GM12878 (cell line): Measurements from ENCODE around the gene ASTL. TPM values are rescaled to one million over a fixed set of nuclear protein-coding genes. Genes with fewer than 3 reads are reported as not detected.
"Not testable (repeated sequence)": the region's sequence is repeated elsewhere in the genome, so short reads cannot be mapped to it uniquely, and the experiment has no call there.

ENCODE experiments used
- ATAC-seq: fragments of 200-7000 bp; cut with Tn5 transposase; 3 replicates; pipeline ENCODE4 v1.9.1; 2020; ENCODE audit warnings: mild to moderate bottlenecking, moderate library complexity
- BruUV-seq: library from RNA; stranded (reverse); fragments of 400-500 nt; replicated peaks from 2 replicates; lab custom pipeline; 2021; lab: Mats Ljungman, UMichigan
- CTCF ChIA-PET: fragments of 300-600 bp; sonication (Branson Sonifier 250); formaldehyde crosslinking; extraction: SDS; loops from one replicate; lab custom pipeline; 2021; ENCODE audit warnings: inconsistent platforms; lab: Yijun Ruan, JAX
- POLR2A ChIA-PET: fragments of 350-600 bp; formaldehyde crosslinking; extraction: SDS; loops from one replicate; lab custom pipeline; 2021; ENCODE audit warnings: inconsistent platforms; lab: Charles Lee
- RAD21 ChIA-PET: fragments of 300-600 bp; sonication (Branson Sonifier 250); formaldehyde crosslinking; loops from one replicate; lab custom pipeline; 2023; ENCODE audit warnings: antibody characterized with exemption; ENCODE audit not compliant: unreplicated experiment; lab: Charles Lee
- SMC1A ChIA-PET: fragments of 300-600 bp; sonication (Branson Sonifier 250); formaldehyde crosslinking; loops from one replicate; lab custom pipeline; 2023; ENCODE audit not compliant: unreplicated experiment, uncharacterized antibody; lab: Charles Lee
- DNase-seq: peaks from one replicate; pipeline ENCODE4 v3.0.0-alpha.2; 2011; ENCODE audit warnings: low read depth, low spot score
- FAIRE-seq: peaks from 3 replicates; lab custom pipeline; 2011; peaks lifted over from hg19 to GRCh38; lab: Jason Lieb, UNC
- H2AFZ ChIP-seq: 2 replicates; pipeline ENCODE4 v1.6.0; 2011; ENCODE audit warnings: low read depth, low read length, control low read depth; ENCODE audit not compliant: control insufficient read depth
- H3K27ac ChIP-seq: 2 replicates; pipeline ENCODE4 v1.5.1; 2011; ENCODE audit warnings: control low read depth; ENCODE audit not compliant: control insufficient read depth, insufficient read depth
- H3K27me3 ChIP-seq, 2 experiments: replicated peaks in 1 of 2; 2 replicates each; pipeline versions ENCODE4 v1.6.0 to v1.6.1; 2011; ENCODE audit warnings: low read length in 1 of 2; ENCODE audit not compliant: control insufficient read depth in 2 of 2, insufficient read depth in 2 of 2
- H3K36me3 ChIP-seq, 2 experiments: 2 replicates each; pipeline ENCODE4 v1.5.1; 2011; ENCODE audit warnings: low read length in 1 of 2; ENCODE audit not compliant: control insufficient read depth in 2 of 2, insufficient read depth in 2 of 2
- H3K4me1 ChIP-seq: 2 replicates; pipeline ENCODE4 v1.6.1; 2011; ENCODE audit warnings: mild to moderate bottlenecking, low read length, moderate library complexity, mixed read lengths; ENCODE audit not compliant: control insufficient read depth, insufficient read depth
- H3K4me2 ChIP-seq: 2 replicates; pipeline ENCODE4 v1.6.0; 2011; ENCODE audit warnings: control low read depth; ENCODE audit not compliant: control insufficient read depth, insufficient read depth
- H3K4me3 ChIP-seq: fragments of 200-600 bp; sonication (generic); 2 replicates; pipeline ENCODE4 v1.5.1; 2016
- H3K79me2 ChIP-seq: 2 replicates; pipeline ENCODE4 v1.6.0; 2011; ENCODE audit warnings: low read length; ENCODE audit not compliant: control insufficient read depth, insufficient read depth
- H3K9ac ChIP-seq: 2 replicates; pipeline ENCODE4 v1.8.0; 2011; ENCODE audit warnings: low read length, control low read depth, mixed read lengths; ENCODE audit not compliant: control insufficient read depth, insufficient read depth
- H3K9me3 ChIP-seq: replicated peaks from 3 replicates; pipeline ENCODE4 v1.5.1; 2011; ENCODE audit warnings: mild to moderate bottlenecking, low read length; ENCODE audit not compliant: control insufficient read depth, insufficient read depth
- H4K20me1 ChIP-seq: 2 replicates; pipeline ENCODE4 v1.6.0; 2011; ENCODE audit not compliant: control insufficient read depth, insufficient read depth
- BACH1 ChIP-seq: fragments of 450-650 bp; IDR thresholded peaks from 2 replicates; pipeline ENCODE4 v1.6.1; 2017; ENCODE audit warnings: mild to moderate bottlenecking, borderline replicate concordance
- CHD4 ChIP-seq: fragments of 200-600 bp; sonication (generic); IDR thresholded peaks from 2 replicates; pipeline ENCODE4 v1.6.1; 2016; ENCODE audit warnings: mild to moderate bottlenecking
- HCFC1 ChIP-seq: fragments of 150-350 bp; IDR thresholded peaks from 2 replicates; pipeline ENCODE4 v1.6.1; 2014; ENCODE audit warnings: low read length
- LARP7 ChIP-seq: fragments of 450-650 bp; IDR thresholded peaks from 2 replicates; pipeline ENCODE4 v1.6.1; 2017; ENCODE audit warnings: mild to moderate bottlenecking
- NRF1 ChIP-seq: conservative IDR thresholded peaks from 2 replicates; pipeline ENCODE4 v1.6.1; 2011; ENCODE audit warnings: mild to moderate bottlenecking, low read depth, low read length, improper control_type of control experiment
- RCOR1 ChIP-seq: conservative IDR thresholded peaks from 2 replicates; pipeline ENCODE4 v1.6.1; 2012; ENCODE audit warnings: low read depth, low read length, improper control_type of control experiment
- SREBF1 ChIP-seq: IDR thresholded peaks from 2 replicates; pipeline ENCODE4 v1.6.1; 2012; ENCODE audit warnings: mild to moderate bottlenecking, low read length
- YY1 ChIP-seq: IDR thresholded peaks from 2 replicates; pipeline ENCODE4 v1.6.1; 2011; ENCODE audit warnings: low read depth, mild to moderate bottlenecking, low read length
- WGBS: methylation state at CpG from one replicate; pipeline ENCODE4 v1.1.6; 2016; ENCODE audit warnings: low lambda C conversion rate; ENCODE audit not compliant: insufficient replicate concordance, insufficient coverage; ENCODE audit errors: missing lambda C conversion rate; 5-methylcytosine and 5-hydroxymethylcytosine counted together
- in situ Hi-C: fragments of 300-500 bp; cut with MboI; formaldehyde crosslinking; loops from 9 replicates; pipeline ENCODE4 v1.14.3; 2018; ENCODE audit warnings: mixed read lengths
- intact Hi-C: fragments of 100-400 bp; cut with micrococcal nuclease; formaldehyde crosslinking; loops from one replicate; pipeline ENCODE4 v1.14.2; 2022; ENCODE audit not compliant: unreplicated experiment
- polyA plus RNA-seq, 11 experiments: library from polyadenylated mRNA; depleted of rRNA in 4 of 11; unstranded in 6 of 11; stranded (reverse) in 5 of 11; fragments of >200 nt; fragmentation: Nextera tagmentation in 4 of 11; fragmentation: Illumina TruSeq in 1 of 11; extraction: Ambion mirVana in 4 of 11; extraction: Trizol in 1 of 11; gene quantifications; 1 replicate in 1 of 11; 2 replicates in 10 of 11; pipeline versions ENCODE4 v1.2.1 to v1.2.3, GENCODE V29; 2011 to 2016; ENCODE audit warnings: inconsistent platforms in 2 of 11, missing spikeins in 2 of 11, low read depth in 1 of 11
- total RNA-seq, 4 experiments: library from RNA; depleted of rRNA in 3 of 4; stranded (reverse); fragments of >200 nt in 3 of 4; fragmentation: Illumina TruSeq in 1 of 4; extraction: Trizol in 1 of 4; gene quantifications; 2 replicates each; pipeline versions ENCODE4 v1.2.1 to v1.2.3, GENCODE V29; 2013 to 2021
- TF ChIP-seq, protein P1 (sequence below): fragments of 450-650 bp; formaldehyde crosslinking; IDR thresholded peaks from 2 replicates; pipeline ENCODE4 v1.4.0; 2020; ENCODE audit warnings: mild to moderate bottlenecking, moderate library complexity

Gene ASTL
- total and polyA plus RNA-seq, 10 of the 15 experiments (the other 5 are each of a cell fraction or from before 2014, with no cell fraction given): 0.18 to 1.0 (median 0.38) TPM; not detected in 4

- POLR2A ChIA-PET: interaction anchor here (0.5 kb wide), 1 partner anchor 81 kb away, joined by 3 read pairs; no protein-coding TSS in a partner anchor
- BruUV-seq: no TSS peak
- no peak for FAIRE-seq
- no peak for TF ChIP-seq HCFC1
- TF ChIP-seq YY1: no peak
- TF ChIP-seq, protein P1, sequence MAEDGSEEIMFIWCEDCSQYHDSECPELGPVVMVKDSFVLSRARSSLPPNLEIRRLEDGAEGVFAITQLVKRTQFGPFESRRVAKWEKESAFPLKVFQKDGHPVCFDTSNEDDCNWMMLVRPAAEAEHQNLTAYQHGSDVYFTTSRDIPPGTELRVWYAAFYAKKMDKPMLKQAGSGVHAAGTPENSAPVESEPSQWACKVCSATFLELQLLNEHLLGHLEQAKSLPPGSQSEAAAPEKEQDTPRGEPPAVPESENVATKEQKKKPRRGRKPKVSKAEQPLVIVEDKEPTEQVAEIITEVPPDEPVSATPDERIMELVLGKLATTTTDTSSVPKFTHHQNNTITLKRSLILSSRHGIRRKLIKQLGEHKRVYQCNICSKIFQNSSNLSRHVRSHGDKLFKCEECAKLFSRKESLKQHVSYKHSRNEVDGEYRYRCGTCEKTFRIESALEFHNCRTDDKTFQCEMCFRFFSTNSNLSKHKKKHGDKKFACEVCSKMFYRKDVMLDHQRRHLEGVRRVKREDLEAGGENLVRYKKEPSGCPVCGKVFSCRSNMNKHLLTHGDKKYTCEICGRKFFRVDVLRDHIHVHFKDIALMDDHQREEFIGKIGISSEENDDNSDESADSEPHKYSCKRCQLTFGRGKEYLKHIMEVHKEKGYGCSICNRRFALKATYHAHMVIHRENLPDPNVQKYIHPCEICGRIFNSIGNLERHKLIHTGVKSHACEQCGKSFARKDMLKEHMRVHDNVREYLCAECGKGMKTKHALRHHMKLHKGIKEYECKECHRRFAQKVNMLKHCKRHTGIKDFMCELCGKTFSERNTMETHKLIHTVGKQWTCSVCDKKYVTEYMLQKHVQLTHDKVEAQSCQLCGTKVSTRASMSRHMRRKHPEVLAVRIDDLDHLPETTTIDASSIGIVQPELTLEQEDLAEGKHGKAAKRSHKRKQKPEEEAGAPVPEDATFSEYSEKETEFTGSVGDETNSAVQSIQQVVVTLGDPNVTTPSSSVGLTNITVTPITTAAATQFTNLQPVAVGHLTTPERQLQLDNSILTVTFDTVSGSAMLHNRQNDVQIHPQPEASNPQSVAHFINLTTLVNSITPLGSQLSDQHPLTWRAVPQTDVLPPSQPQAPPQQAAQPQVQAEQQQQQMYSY (CRISPR knock-in tag): no peak
- no peak for TF ChIP-seq CHD4
- TF ChIP-seq RCOR1: no peak
- no peak for TF ChIP-seq BACH1
- TF ChIP-seq SREBF1: no peak
- TF ChIP-seq LARP7: no peak
- TF ChIP-seq NRF1: no peak
- TF ChIP-seq, all 136 proteins: peak for 0
- H3K36me3 ChIP-seq: no peaks in the 10 kb centered on the region
- no peak overlapping the region for H3K4me2 ChIP-seq
- no peak overlapping the region for H2AFZ ChIP-seq
- WGBS: 52% methylated on average over 11 of the region's 12 CpGs
- no peak overlapping the region for H3K9ac ChIP-seq
- RAD21 ChIA-PET: no interaction called here
- no peaks in the 10 kb centered on the region for H4K20me1 ChIP-seq
- DNase-seq (no peak), ATAC-seq (no peak)
- no peaks in the 10 kb centered on the region for H3K4me1 ChIP-seq
- CTCF ChIA-PET: no interaction called here
- in situ Hi-C loops: no loop called here
- H3K27me3 ChIP-seq: no peaks in the 10 kb centered on the region; a peak in 1 of 4 replicates
- SMC1A ChIA-PET: no interaction called here
- H3K9me3 ChIP-seq: no peaks in the 10 kb centered on the region
- H3K79me2 ChIP-seq: no peaks in the 10 kb centered on the region
- no peak overlapping the region for H3K4me3 ChIP-seq
- no peak overlapping the region for H3K27ac ChIP-seq
- intact Hi-C loops: no loop called here
Measured at GRCh38 chr2:96085541-96086355, 52.6 kb downstream of the ASTL start.

DNA sequence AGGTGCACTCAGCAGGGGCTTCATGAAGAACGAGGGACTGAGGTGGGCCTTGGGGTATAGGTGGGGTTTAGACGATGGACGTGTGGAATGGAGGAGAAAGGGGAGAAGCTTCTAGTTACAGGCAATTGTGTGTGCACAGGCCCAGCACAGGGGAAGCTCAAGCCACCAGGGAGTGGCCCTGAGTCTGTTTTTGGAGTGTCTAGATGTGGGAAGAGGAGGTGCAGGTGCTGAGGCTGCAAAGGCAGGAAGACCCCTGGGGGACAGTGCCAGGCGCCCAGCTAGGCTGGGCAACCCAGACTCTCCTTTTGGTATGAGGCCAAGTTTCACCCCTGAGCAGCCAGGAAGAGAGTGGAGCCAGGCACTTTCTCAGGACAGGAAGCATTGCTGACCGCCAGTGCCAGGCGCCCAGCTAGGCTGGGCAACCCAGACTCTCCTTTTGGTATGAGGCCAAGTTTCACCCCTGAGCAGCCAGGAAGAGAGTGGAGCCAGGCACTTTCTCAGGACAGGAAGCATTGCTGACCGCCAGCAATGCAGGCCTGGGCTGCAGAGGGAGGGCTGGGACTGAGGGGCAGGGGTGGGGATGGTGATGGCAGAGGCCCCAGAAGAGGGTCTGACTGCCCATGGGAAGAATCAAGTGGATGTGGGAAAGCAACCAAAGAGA lies 53.3 kb downstream of the ASTL start:
- H3K36me3 ChIP-seq, H3K9ac ChIP-seq, H3K4me2 ChIP-seq, SMC1A ChIA-PET, BruUV-seq, H2AFZ ChIP-seq, H3K9me3 ChIP-seq, ATAC-seq, intact Hi-C loops, H3K79me2 ChIP-seq, POLR2A ChIA-PET, H3K4me3 ChIP-seq, in situ Hi-C loops, H3K27me3 ChIP-seq, H4K20me1 ChIP-seq, FAIRE-seq, H3K27ac ChIP-seq, H3K4me1 ChIP-seq, DNase-seq, CTCF ChIA-PET, RAD21 ChIA-PET: not testable (repeated sequence)
- WGBS: 4% methylated on average over 5 of the region's 7 CpGs
